Measurements from ENCODE around the gene OR51S1.

GRCh38 chr11:4808476-4808875 lies 40.5 kb downstream of the OR51S1 start:
- no peak for TF ChIP-seq CTCF (IDR thresholded peaks at IDR 0.05)
- no peak for TF ChIP-seq POLR2A (IDR thresholded peaks at IDR 0.05)
